ENCODE results near the gene NPR1.

NPR1 gene

GRCh38 chr1:153649137-153649862 lies 29.2 kb upstream of the NPR1 start:
- no peak overlapping the region for H3K4me3 ChIP-seq (ENCODE audit: low read depth, low read length)
- no peak for DNase-seq (ENCODE audit: low read depth)
- TF ChIP-seq CTCF (IDR thresholded peaks at IDR 0.05; ENCODE audit: control insufficient read depth, extremely low read depth, insufficient read depth) = no peak

GRCh38 chr1:153649863-153650235 lies 28.6 kb upstream of the NPR1 start:
- TF ChIP-seq CTCF (IDR thresholded peaks at IDR 0.05; ENCODE audit: control insufficient read depth, extremely low read depth, insufficient read depth) = no peak
- no peak overlapping the region for H3K4me3 ChIP-seq (ENCODE audit: low read depth, low read length)
- peak; percentile 94 for DNase-seq (ENCODE audit: low read depth)

GRCh38 chr1:153651771-153652170 lies 26.7 kb upstream of the NPR1 start:
- H3K4me3 ChIP-seq (ENCODE audit: low read depth, low read length) = no peak overlapping the region
- no peak for DNase-seq (ENCODE audit: low read depth)
- no peak for TF ChIP-seq CTCF (IDR thresholded peaks at IDR 0.05; ENCODE audit: control insufficient read depth, extremely low read depth, insufficient read depth)

GRCh38 chr1:153652805-153653500 lies 25.5 kb upstream of the NPR1 start:
- no peak for DNase-seq (ENCODE audit: low read depth)
- H3K4me3 ChIP-seq (ENCODE audit: low read depth, low read length) = no peak overlapping the region
- TF ChIP-seq CTCF (IDR thresholded peaks at IDR 0.05; ENCODE audit: control insufficient read depth, extremely low read depth, insufficient read depth) = no peak

GRCh38 chr1:153655333-153655732 lies 23.2 kb upstream of the NPR1 start:
- no peak for DNase-seq (ENCODE audit: low read depth)
- TF ChIP-seq CTCF (IDR thresholded peaks at IDR 0.05; ENCODE audit: control insufficient read depth, extremely low read depth, insufficient read depth) = no peak
- H3K4me3 ChIP-seq (ENCODE audit: low read depth, low read length) = no peak overlapping the region

GRCh38 chr1:153658400-153659174 lies 19.9 kb upstream of the NPR1 start, which contains the start of gene SNAPIN:
Gene SNAPIN, plus strand, starts transcription at chr1:153658703. Its CDS starts 41 bp downstream, at chr1:153658744.
- no peak for TF ChIP-seq CTCF (IDR thresholded peaks at IDR 0.05; ENCODE audit: control insufficient read depth, extremely low read depth, insufficient read depth)
- H3K4me3 ChIP-seq (ENCODE audit: low read depth, low read length) = peak within 1 kb of the TSS; percentile 88
- DNase-seq (ENCODE audit: low read depth) = peak; percentile 63
